GM12873 (cell line): ENCODE measurements around the gene TMEM123.

Experiments
- CTCF ChIP-seq: IDR thresholded peaks from 2 replicates; pipeline ENCODE4 v1.5.1; 2012; ENCODE audit warnings: low read depth, mild to moderate bottlenecking, moderate library complexity, low read length, control low read depth; ENCODE audit not compliant: insufficient read depth; ENCODE audit errors: missing control alignments

TMEM123 gene

GRCh38 chr11:102435688-102436087 lies 16.9 kb downstream of the TMEM123 start:
- no peak for TF ChIP-seq CTCF

GRCh38 chr11:102431404-102431803 lies 21.2 kb downstream of the TMEM123 start:
- TF ChIP-seq CTCF: no peak

- no peak for TF ChIP-seq CTCF
Observed at GRCh38 chr11:102430158-102430836, 22.3 kb downstream of the TMEM123 start.

- no peak for TF ChIP-seq CTCF
Observed at GRCh38 chr11:102429691-102430090, 22.9 kb downstream of the TMEM123 start.

GRCh38 chr11:102429226-102429625 lies 23.3 kb downstream of the TMEM123 start:
- no peak for TF ChIP-seq CTCF

- TF ChIP-seq CTCF: no peak
Observed at GRCh38 chr11:102428696-102429095, 23.9 kb downstream of the TMEM123 start.

GRCh38 chr11:102427068-102427467 lies 25.5 kb downstream of the TMEM123 start:
- no peak for TF ChIP-seq CTCF
